GM19397 (cell line): Measurements from ENCODE around the gene PROX2.

Source experiments
- ATAC-seq: cut with Tn5 transposase; IDR thresholded peaks from one replicate; pipeline ENCODE4 v1.9.1; 2021; ENCODE audit warnings: mild to moderate bottlenecking, moderate library complexity; ENCODE audit not compliant: unreplicated experiment

Gene PROX2

GRCh38 chr14:74881431-74882102, 5.6 kb upstream of the PROX2 start, which contains the start of gene DLST:
Gene DLST, plus strand, starts transcription at chr14:74881916. Its CDS starts 38 bp downstream, at chr14:74881954.
- peak; percentile 95 for ATAC-seq

GRCh38 chr14:74879427-74880182, 3.7 kb upstream of the PROX2 start:
- no peak for ATAC-seq

GRCh38 chr14:74875204-74875603, 741 bp downstream of the PROX2 start:
- no peak for ATAC-seq

- ATAC-seq, result no peak
Measured at GRCh38 chr14:74871819-74872218, 4.1 kb downstream of the PROX2 start.

DNA sequence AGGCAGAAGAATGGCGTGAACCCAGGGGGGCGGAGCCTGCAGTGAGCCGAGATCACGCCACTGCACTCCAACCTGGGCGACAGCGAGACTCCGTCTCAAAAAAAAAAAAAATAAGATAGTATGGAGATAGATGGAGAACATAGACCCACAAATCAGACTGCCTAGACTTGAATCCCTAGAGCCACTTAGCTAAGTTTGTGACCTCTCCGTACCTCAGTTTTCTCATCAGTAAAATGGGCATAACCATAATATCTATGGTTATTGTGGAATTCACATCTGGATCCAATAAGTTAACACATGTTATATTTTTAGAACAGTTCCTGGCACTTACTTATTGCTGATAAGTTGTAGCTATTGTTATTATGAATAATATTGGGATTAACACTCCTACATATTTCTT, 7.2 kb downstream of the PROX2 start:
- no peak for ATAC-seq

DNA sequence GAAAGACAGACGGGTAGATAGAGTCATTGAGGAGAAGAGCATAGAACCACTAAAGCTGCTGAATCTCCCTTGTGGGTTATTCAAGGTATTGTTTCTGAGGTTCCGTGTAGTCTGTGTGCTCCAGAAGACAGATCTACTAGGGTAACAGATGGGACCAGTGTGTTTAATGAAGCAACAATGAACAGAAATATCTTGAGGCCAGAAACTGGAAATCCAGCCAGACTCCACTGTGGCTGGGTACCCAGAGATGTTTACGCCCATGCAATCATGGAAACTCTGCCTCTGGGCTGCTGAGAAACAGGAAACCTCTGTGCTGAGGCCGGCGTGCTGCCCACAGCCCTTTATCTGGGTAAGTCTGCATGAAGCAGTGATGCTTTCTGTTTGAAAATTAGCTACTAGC, 8.3 kb downstream of the PROX2 start:
- no peak for ATAC-seq

DNA sequence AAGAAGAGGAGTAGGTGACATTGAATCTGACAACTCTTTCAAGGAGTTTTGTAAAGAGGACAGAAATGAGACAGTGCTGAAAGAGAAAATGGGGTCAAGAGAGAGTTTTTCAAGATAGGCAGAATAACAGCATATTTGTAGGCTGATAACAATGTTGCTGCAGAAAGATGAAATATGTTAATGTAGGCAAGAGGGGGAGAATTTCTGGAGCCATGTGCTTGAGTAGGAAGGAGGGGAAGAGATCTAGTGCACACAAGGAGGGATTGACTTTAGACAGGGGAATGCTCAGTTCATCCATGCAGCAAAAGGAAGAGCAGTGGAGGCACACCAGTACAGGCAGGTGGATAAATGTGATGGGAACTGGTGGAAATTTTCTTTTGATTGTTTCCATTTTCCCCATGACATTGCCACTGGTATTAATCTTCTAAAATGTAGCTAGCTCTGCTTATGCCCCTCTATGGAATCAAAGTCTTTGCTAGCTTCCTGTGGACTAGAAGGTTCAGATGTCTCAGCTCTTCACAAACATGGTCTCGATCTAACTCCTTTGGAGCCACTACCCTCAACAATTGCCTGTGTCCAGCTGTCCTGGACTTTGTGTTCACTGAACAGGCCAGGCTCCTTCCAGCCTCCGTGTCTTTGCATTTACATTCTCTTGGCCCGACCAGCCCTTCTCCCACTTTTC, 9.1 kb downstream of the PROX2 start:
- no peak for ATAC-seq

DNA sequence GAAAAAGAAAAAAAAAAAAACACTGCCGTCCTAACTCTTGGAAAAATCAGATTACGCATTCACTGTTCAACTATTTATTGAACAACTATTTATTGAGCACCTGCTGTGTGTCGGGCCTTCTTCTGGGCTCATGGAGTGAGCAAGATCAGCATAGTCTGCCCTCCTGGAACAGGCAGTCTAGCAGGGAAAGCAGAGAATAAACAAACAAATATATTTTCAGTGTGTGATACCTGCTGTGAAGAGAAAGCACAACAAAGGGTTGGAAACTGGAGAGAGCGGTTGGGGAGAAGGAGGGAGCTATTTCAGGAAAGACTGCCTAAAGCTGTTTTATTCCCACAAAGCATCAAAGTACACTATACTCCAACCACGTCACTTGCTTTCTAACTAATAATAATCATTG, 10.8 kb downstream of the PROX2 start:
- no peak for ATAC-seq

DNA sequence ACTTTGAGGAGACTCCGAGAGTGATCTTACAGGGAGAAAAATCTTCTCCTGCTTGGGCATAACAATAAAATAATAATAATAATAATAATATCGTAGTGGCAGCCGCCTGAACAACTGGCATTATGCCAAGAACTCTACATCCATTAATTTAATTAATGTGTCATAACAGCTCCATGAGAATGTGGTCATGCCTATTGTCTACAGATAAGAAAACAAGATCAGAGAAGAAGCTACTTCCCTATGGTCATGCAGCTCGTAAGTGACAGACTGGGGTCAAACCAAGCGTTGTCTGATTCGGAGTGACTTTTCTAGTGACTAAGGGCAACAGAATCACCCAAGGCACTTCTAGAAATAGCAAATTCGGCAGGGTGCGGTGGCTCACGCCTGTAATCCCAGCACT, 11.7 kb downstream of the PROX2 start:
- ATAC-seq, result no peak

- ATAC-seq, result no peak
Measured at GRCh38 chr14:74863274-74863673, 12.7 kb downstream of the PROX2 start.

GRCh38 chr14:74861734-74862090, 14.2 kb downstream of the PROX2 start:
- no peak for ATAC-seq

- ATAC-seq, result no peak
Measured at GRCh38 chr14:74860899-74861733, 14.8 kb downstream of the PROX2 start.

DNA sequence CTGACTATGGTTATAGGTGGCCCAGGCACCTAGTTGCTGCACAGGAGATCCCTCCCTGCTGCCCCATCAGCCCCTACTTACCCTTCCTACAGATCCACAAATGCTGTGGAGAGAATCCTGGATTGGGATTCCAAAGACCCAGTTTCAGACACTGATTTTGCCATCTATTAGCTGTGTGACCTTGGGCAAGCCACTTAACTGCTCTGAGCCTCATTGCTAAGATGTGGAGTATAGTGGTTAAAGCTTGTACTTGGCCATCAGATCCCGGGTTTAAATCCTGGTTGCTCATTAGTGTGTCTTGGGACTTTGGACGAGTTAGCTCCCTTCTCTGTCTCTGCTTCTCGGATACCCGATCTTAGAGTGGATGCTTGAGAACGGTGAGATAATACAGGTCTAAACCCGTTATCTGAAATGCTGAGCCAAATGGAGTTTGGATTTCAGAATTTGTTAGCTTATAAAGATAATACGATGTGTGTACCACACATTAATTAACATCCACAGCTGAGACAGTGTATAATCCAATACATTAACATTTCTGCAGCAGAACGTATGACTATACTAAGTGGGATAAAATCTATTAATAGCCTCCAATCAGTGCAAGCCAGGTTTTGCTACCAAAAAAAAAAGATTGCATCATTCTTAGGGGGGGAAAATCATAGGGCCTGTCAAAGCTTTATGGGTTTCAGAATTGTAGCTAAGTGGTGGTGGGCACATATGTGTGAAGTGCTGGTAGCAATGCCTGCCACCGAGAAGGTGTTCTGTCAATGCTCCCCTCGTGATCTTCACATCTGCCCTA, 16.0 kb downstream of the PROX2 start:
- no peak for ATAC-seq

DNA sequence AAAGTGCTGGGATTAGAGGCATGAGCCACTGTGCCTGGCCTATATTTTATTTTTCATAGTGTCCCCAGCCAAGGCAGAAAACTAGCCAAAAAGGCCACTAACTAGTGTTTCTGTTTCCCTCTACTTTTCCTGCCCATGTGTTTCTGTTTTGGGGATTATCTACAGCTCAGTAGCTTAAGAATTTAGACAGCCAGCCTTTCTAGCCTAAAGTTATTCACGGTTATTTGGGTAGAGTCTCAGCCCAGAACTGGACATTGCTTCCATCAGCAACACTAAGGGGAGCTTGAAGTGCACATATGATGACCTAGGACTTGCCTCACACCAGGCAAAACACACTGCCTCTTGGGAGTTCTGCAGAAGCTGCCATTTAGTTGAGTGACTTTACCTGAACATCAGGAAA, 17.9 kb downstream of the PROX2 start:
- ATAC-seq, result no peak

DNA sequence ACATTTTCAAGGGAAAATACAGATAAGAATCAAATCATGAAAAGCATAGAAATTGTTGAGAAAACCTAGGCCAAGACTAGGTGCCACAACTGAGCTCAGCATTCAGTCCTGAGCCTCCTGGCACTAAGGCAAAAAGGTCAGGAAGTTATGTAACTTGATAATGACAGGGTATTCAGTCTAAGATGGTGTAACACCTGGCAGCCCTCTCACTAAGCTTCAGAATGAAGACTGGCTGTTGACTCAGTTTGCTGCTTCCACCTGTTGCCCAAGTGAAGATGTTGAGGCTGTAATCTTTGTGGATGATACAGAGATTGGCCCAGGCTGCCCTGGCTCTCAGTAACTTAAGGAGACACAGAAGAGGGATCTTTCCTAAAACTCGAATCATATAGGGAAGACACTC, 19.6 kb downstream of the PROX2 start:
- ATAC-seq, result no peak

DNA sequence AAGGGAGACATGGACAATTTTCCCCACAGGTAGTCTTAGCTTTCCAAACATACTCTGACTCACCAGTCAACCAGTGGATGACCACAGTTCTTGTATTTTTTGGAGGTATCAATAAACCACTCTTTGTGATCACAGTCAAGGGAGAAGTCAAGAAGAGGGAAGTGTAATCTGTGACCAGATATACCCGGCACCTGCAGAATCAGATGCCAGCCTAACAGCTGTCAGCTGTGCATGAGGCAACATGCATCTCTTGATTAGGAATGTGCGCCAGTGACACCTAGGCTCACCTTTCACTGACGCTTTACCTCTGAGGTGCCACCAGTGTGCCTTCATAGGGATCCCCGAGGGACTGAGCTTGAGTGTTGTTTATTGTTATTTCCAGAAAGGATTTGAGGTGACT, 20.0 kb downstream of the PROX2 start:
- ATAC-seq, result no peak

DNA sequence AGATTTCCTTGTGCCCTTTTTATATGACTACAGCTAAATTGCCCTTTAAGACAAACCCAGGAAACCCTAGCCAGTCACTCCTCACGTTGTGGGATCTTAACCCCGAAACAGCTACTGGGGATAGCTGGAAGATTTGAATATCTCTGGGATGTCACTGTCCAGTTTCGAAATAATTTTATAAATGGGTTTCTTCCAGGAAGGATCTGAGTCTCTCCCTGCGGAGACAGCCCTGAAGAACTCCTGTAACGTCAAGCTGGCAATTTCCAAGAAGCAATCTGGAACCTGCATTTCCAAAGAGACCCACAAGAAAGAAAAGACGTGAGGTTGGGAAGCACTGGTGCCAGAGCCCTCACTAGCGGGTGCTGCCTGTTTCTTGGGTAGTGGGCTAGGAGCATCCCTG, 20.9 kb downstream of the PROX2 start:
- no peak for ATAC-seq

DNA sequence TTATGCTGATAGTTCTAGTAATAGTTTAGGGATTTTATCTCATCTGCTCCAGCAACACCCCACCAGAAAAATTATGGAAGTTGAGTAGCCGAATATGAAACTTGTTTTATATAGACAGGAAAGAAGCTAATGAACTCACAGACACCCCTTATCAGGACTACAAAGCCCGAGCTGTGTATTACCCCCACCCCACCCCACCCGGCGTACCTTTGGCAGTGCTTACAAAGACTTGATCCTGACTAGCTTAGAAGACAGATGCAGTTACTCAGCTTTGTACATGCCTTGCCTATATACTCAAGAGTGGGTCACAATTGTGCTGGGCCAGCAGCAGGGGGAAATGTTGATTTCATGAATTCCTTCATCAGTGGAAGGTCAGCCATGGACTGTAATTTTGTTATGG, 22.4 kb downstream of the PROX2 start:
- no peak for ATAC-seq

- ATAC-seq, result no peak
Measured at GRCh38 chr14:74852922-74853530, 22.9 kb downstream of the PROX2 start.

DNA sequence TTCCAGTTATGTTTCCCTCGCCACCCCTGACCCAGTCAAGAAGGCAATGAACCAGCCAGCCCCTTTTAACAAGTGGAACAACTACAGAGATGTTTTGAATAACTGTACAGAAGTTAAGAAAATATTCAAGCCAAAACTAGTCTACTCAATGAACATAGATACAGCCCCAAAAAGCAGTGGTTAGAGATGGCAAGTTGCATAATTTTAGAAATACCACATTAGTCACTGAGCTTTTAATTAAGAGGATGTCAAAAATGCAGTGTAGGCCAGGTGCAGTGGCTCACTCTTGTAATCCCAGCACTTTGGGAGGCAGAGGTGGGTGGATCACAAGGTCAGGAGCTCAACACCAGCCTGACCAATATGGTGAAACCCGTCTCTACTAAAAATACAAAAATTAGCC, 27.2 kb downstream of the PROX2 start:
- ATAC-seq, result no peak
